ENCODE results near the gene DOCK1. TPM values are rescaled to one million over a fixed set of nuclear protein-coding genes. Genes with fewer than 3 reads are reported as not detected.

Gene DOCK1
- total and polyA plus RNA-seq, 4 donors: 10.9 to 82.6 (median 43.3) TPM

DNA sequence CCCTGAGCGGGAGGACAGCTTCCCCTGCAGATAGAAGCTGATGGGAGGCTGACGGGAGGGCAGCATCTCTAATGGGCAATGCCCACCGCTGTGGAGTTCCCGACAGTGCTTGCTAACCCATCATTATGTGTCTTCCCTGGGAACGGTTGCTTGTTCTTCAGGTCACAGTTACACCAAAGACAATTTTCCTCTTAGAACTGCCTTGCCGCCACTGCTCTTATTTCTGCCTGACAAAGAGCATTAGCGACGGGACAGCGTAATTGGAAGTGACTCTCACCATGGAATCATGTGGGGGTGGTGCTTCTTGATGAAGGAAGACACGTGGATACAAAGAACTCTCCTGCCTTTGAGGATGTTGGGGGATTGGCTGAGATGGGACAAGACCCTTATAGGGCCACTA lies 562.6 kb downstream of the DOCK1 start:
- 83 to 84% methylated on average over 10 of the region's 10 CpGs for WGBS, 2 donors
- no peaks in the 10 kb centered on the region for H3K36me3 ChIP-seq (ENCODE audit: control insufficient read depth in 1 of 2, insufficient read depth in 2 of 2, low read length in 1 of 2)
- intact Hi-C loops (cut with DNase I): no loop called here
- ATAC-seq (ENCODE audit: low FRiP score): no peak
- no peaks in the 10 kb centered on the region for H3K4me1 ChIP-seq (ENCODE audit: control insufficient read depth in 1 of 2, insufficient read depth in 2 of 2, low read length in 2 of 2)
- no peak overlapping the region for H3K27ac ChIP-seq (ENCODE audit: low read depth in 1 of 2, low read length in 2 of 2)
- no peak for DNase-seq
- no peaks in the 10 kb centered on the region for H3K27me3 ChIP-seq (ENCODE audit: control insufficient read depth in 1 of 2, insufficient read depth in 2 of 2, low read length in 1 of 2)
- H3K9me3 ChIP-seq (ENCODE audit: control insufficient read depth, low read length): no peaks in the 10 kb centered on the region
- H3K4me3 ChIP-seq (ENCODE audit: low read length in 2 of 2): no peak overlapping the region

DNA sequence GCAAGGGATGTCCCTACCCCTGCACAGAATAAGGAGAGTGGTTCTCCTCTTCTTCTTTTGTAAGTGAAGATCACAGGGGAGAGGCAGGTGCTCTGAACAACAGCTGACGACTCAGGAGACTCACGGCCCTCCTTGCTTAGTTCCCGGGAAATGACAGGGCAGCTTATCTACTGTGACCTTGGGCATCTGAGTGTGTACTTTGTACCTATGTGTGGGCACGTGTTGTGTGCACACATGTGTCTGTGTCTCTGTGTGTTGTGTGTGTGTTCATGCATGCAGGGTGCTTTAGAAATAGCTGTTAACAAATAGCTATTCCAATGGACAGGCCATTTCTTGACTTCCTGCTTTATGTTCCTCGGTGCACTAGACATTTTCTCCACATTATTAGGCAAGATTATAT lies 563.4 kb downstream of the DOCK1 start:
- intact Hi-C loops (cut with DNase I): no loop called here
- no peak overlapping the region for H3K4me3 ChIP-seq (ENCODE audit: low read length in 2 of 2)
- no peak for DNase-seq
- ATAC-seq (ENCODE audit: low FRiP score): no peak
- no peaks in the 10 kb centered on the region for H3K36me3 ChIP-seq (ENCODE audit: control insufficient read depth in 1 of 2, insufficient read depth in 2 of 2, low read length in 1 of 2)
- no peaks in the 10 kb centered on the region for H3K27me3 ChIP-seq (ENCODE audit: control insufficient read depth in 1 of 2, insufficient read depth in 2 of 2, low read length in 1 of 2)
- no peaks in the 10 kb centered on the region for H3K4me1 ChIP-seq (ENCODE audit: control insufficient read depth in 1 of 2, insufficient read depth in 2 of 2, low read length in 2 of 2)
- H3K9me3 ChIP-seq (ENCODE audit: control insufficient read depth, low read length): no peaks in the 10 kb centered on the region
- no peak overlapping the region for H3K27ac ChIP-seq (ENCODE audit: low read depth in 1 of 2, low read length in 2 of 2)
- 76 to 77% methylated on average over 5 of the region's 5 CpGs for WGBS, 2 donors

DNA sequence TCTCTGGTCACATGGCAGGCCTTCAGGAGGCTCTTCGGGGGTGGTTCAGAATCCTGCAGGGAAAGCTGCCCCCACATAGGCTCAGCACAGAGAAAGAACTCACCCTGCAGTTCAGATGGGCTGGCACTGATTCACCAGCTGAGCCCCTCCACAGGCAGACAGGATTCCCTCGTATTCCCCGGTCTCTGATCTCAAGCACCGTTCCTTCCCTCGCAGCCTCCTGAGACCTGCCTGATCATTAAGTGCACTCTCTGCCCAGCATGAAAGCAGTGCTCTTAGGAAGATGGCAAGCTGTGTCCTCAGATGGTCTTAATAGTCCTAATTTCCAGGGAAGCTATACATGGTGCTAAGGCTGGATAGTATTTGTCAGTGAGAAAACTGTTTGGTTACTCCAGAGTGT lies 565.7 kb downstream of the DOCK1 start:
- DNase-seq: no peak
- no peak for ATAC-seq (ENCODE audit: low FRiP score)
- Histone ChIP-seq H3K27ac (ENCODE audit: low read depth in 1 of 2, low read length in 2 of 2) (no peak overlapping the region), H3K36me3 (ENCODE audit: control insufficient read depth in 1 of 2, insufficient read depth in 2 of 2, low read length in 1 of 2) (no peaks in the 10 kb centered on the region), H3K27me3 (ENCODE audit: control insufficient read depth in 1 of 2, insufficient read depth in 2 of 2, low read length in 1 of 2) (no peaks in the 10 kb centered on the region), H3K9me3 (ENCODE audit: control insufficient read depth, low read length) (no peaks in the 10 kb centered on the region), H3K4me1 (ENCODE audit: control insufficient read depth in 1 of 2, insufficient read depth in 2 of 2, low read length in 2 of 2) (no peaks in the 10 kb centered on the region), H3K4me3 (ENCODE audit: low read length in 2 of 2) (no peak overlapping the region)
- WGBS, 2 donors: 80 to 82% methylated on average over 5 of the region's 5 CpGs
- intact Hi-C loops (cut with DNase I): no loop called here

DNA sequence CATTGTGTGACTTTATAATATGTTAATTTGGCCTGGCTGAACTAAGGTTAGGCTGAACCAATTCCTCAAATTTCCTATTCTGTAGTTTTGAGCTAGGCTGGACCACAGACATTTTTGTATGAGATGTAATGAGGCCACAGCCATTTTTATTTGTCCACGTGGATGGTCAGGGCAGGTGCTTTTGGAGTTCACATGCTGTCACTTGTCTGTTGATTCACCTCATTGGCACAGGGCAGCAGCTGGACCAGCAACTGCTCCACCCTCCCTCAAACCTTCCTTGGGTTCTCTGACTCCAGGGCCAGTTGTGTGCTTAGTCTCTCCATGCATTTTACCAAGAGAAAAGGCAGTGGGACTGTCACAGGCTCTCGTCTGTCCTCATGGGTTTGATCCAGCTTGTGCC lies 567.7 kb downstream of the DOCK1 start:
- H3K27ac ChIP-seq (ENCODE audit: low read depth in 1 of 2, low read length in 2 of 2): no peak overlapping the region
- 56 to 57% methylated on average over 2 of the region's 2 CpGs for WGBS, 2 donors
- H3K27me3 ChIP-seq (ENCODE audit: control insufficient read depth in 1 of 2, insufficient read depth in 2 of 2, low read length in 1 of 2): no peaks in the 10 kb centered on the region
- no peaks in the 10 kb centered on the region for H3K4me1 ChIP-seq (ENCODE audit: control insufficient read depth in 1 of 2, insufficient read depth in 2 of 2, low read length in 2 of 2)
- no peak for ATAC-seq (ENCODE audit: low FRiP score)
- H3K36me3 ChIP-seq (ENCODE audit: control insufficient read depth in 1 of 2, insufficient read depth in 2 of 2, low read length in 1 of 2): no peaks in the 10 kb centered on the region
- H3K4me3 ChIP-seq (ENCODE audit: low read length in 2 of 2): no peak overlapping the region
- intact Hi-C loops (cut with DNase I): no loop called here
- H3K9me3 ChIP-seq (ENCODE audit: control insufficient read depth, low read length): no peaks in the 10 kb centered on the region
- no peak for DNase-seq

DNA sequence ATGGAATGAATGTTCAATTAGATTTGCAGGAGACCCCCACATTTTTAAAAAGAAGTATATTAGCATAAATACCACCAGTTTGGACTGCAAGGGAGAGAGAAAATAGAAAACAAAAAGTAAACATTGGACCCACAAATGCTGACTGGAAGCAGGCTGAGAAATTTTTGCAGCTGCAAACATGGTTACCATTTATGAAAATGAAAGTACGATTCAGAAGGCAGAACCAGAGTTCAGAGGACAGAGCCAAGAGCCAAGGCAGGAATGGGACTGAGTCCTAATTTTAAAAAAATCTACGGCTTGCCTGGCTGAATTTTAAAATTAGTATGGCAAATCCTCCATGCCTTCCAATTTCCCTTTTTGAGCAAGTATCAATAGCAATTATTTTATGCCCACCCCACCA lies 569.3 kb downstream of the DOCK1 start:
- no peak for ATAC-seq (ENCODE audit: low FRiP score)

DNA sequence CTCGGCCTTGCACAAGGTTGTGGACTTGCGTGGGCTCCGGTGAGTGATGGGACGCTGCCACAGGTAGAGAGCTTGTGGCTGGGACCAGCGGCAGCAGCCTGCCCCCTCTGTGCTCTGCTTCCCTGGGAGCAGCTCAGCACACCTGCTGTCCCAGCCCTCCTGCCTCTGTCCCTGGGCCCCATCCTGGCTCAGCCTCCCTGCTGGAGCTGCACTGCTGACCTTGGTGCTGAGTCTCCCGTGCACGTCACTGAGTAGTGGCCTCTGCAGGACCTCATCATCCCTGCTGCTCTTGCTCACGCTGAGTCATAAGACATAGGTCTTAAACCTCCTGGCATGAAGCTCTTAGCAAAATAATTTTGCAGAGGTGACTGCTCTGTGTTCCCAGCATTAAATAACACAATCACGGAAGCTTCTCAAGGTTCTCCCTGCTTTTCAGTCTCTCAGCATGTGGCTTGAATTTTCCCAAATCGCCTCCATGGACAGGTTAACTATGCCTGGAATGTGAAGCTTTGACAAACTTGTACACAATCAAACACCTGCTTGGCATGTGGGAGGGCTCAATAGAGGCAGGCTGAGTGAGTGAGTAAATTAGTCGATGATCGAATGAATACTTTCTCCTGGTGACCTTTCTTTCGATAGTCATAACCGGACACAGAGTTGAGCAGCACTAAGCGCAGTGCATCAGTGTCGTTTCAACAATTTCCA lies 580.1 kb downstream of the DOCK1 start:
- ATAC-seq (ENCODE audit: low FRiP score) (no peak), DNase-seq (no peak)
- no peaks in the 10 kb centered on the region for H3K36me3 ChIP-seq (ENCODE audit: control insufficient read depth in 1 of 2, insufficient read depth in 2 of 2, low read length in 1 of 2)
- intact Hi-C loops (cut with DNase I): no loop called here
- H3K27me3 ChIP-seq (ENCODE audit: control insufficient read depth in 1 of 2, insufficient read depth in 2 of 2, low read length in 1 of 2): no peaks in the 10 kb centered on the region
- 67 to 68% methylated on average over 16 of the region's 16 CpGs for WGBS, 2 donors
- H3K9me3 ChIP-seq (ENCODE audit: control insufficient read depth, low read length): no peaks in the 10 kb centered on the region
- H3K4me3 ChIP-seq (ENCODE audit: low read length in 2 of 2): no peak overlapping the region
- no peak overlapping the region for H3K27ac ChIP-seq (ENCODE audit: low read depth in 1 of 2, low read length in 2 of 2)
- no peaks in the 10 kb centered on the region for H3K4me1 ChIP-seq (ENCODE audit: control insufficient read depth in 1 of 2, insufficient read depth in 2 of 2, low read length in 2 of 2)

More for the DNA sequence above, 569.3 kb downstream of the DOCK1 start:
- Histone ChIP-seq H3K27ac (ENCODE audit: low read depth in 1 of 2, low read length in 2 of 2) (no peak overlapping the region), H3K36me3 (ENCODE audit: control insufficient read depth in 1 of 2, insufficient read depth in 2 of 2, low read length in 1 of 2) (no peaks in the 10 kb centered on the region), H3K4me1 (ENCODE audit: control insufficient read depth in 1 of 2, insufficient read depth in 2 of 2, low read length in 2 of 2) (no peaks in the 10 kb centered on the region), H3K27me3 (ENCODE audit: control insufficient read depth in 1 of 2, insufficient read depth in 2 of 2, low read length in 1 of 2) (no peaks in the 10 kb centered on the region), H3K4me3 (ENCODE audit: low read length in 2 of 2) (no peak overlapping the region), H3K9me3 (ENCODE audit: control insufficient read depth, low read length) (no peaks in the 10 kb centered on the region)
- intact Hi-C loops (cut with DNase I): no loop called here
- WGBS, 2 donors: 47 to 55% methylated on average over 2 of the region's 2 CpGs
- DNase-seq: no peak

DNA sequence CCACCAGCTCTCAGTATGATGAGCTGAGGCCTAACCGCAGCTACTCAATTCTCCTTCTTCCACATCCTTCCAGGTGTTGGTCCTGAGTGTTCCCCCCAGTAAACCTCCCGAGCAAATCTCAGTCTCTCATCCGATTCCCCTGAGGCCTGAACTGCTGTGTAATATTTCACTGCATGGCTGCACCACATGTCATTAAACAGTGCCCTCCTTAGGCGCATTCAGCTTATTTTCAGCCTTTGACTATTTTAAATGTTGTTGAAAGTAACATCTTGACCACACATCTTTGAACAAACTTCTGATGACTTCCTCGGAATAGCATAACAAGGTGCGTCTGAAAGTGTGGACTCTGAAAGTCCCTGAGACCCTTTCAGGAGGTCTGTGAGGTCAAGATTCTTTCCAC lies 581.1 kb downstream of the DOCK1 start:
- no peak for DNase-seq
- H3K27me3 ChIP-seq (ENCODE audit: control insufficient read depth in 1 of 2, insufficient read depth in 2 of 2, low read length in 1 of 2): no peaks in the 10 kb centered on the region
- ATAC-seq (ENCODE audit: low FRiP score): no peak
- no peaks in the 10 kb centered on the region for H3K9me3 ChIP-seq (ENCODE audit: control insufficient read depth, low read length)
- WGBS, 2 donors: 70 to 77% methylated on average over 6 of the region's 6 CpGs
- no peak overlapping the region for H3K27ac ChIP-seq (ENCODE audit: low read depth in 1 of 2, low read length in 2 of 2)
- no peaks in the 10 kb centered on the region for H3K4me1 ChIP-seq (ENCODE audit: control insufficient read depth in 1 of 2, insufficient read depth in 2 of 2, low read length in 2 of 2)
- intact Hi-C loops (cut with DNase I): no loop called here
- no peak overlapping the region for H3K4me3 ChIP-seq (ENCODE audit: low read length in 2 of 2)
- H3K36me3 ChIP-seq (ENCODE audit: control insufficient read depth in 1 of 2, insufficient read depth in 2 of 2, low read length in 1 of 2): no peaks in the 10 kb centered on the region

DNA sequence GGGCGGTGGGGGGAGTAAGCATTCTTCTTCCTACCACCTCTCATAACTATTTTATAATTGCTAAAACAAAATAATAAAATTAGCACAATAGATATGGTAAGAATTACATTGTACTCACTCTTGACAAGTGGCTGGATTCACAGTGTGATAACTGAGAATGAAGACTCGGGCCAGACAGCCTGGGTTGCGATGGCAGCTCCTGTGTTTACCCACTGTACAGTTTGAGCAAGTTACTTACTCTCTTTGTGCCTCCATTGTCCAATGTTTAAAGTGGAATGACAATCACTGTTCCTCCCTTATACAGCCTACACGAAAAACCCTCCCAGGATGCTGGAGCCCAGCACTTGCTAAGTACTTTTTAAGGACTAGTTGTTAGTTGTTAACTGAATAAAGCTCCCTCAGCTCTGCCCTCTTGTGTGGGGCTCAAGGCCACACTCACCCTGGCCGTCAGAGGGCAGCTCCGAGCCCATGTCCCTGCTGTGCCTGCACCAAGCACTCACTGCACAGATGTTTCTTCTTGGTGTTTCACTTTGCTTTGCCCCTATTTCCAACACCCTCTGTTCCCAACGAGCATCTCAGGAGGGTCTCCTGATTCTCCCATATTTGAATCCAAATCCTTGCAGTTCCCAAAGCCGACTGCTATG lies 587.5 kb downstream of the DOCK1 start:
- no peaks in the 10 kb centered on the region for H3K27me3 ChIP-seq (ENCODE audit: control insufficient read depth in 1 of 2, insufficient read depth in 2 of 2, low read length in 1 of 2)
- no peaks in the 10 kb centered on the region for H3K36me3 ChIP-seq (ENCODE audit: control insufficient read depth in 1 of 2, insufficient read depth in 2 of 2, low read length in 1 of 2)
- intact Hi-C loops (cut with DNase I): no loop called here
- ATAC-seq (ENCODE audit: low FRiP score) (no peak), DNase-seq (no peak)
- WGBS, 2 donors: 63 to 65% methylated on average over 8 of the region's 8 CpGs
- H3K27ac ChIP-seq (ENCODE audit: low read depth in 1 of 2, low read length in 2 of 2): no peak overlapping the region
- H3K4me1 ChIP-seq (ENCODE audit: control insufficient read depth in 1 of 2, insufficient read depth in 2 of 2, low read length in 2 of 2): no peaks in the 10 kb centered on the region
- no peaks in the 10 kb centered on the region for H3K9me3 ChIP-seq (ENCODE audit: control insufficient read depth, low read length)
- H3K4me3 ChIP-seq (ENCODE audit: low read length in 2 of 2): no peak overlapping the region

DNA sequence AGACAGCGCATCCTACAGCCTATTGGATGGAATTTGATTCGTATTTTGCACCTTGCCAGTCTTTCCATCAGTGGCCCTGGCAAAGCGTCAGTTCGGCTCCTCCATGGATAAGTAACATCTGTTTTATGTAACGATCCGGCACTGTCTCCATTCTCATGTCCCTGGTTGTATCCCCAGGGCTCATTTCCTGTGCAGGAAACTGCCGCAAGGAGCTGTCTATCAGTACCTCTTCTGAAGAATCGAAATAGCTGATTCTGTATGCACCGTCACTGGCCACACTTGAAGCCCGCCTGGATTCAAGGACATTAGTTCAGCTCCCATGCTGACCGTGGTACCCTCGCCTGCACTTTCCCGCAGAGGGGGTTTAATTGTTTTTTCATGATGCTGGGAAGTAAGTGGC lies 590.8 kb downstream of the DOCK1 start:
- no peak overlapping the region for H3K27ac ChIP-seq (ENCODE audit: low read depth in 1 of 2, low read length in 2 of 2)
- 61 to 62% methylated on average over 13 of the region's 13 CpGs for WGBS, 2 donors
- no peaks in the 10 kb centered on the region for H3K27me3 ChIP-seq (ENCODE audit: control insufficient read depth in 1 of 2, insufficient read depth in 2 of 2, low read length in 1 of 2)
- no peaks in the 10 kb centered on the region for H3K9me3 ChIP-seq (ENCODE audit: control insufficient read depth, low read length)
- H3K4me1 ChIP-seq (ENCODE audit: control insufficient read depth in 1 of 2, insufficient read depth in 2 of 2, low read length in 2 of 2): no peaks in the 10 kb centered on the region
- intact Hi-C loops (cut with DNase I): no loop called here
- no peak for ATAC-seq (ENCODE audit: low FRiP score)
- no peak overlapping the region for H3K4me3 ChIP-seq (ENCODE audit: low read length in 2 of 2)
- no peak for DNase-seq
- no peaks in the 10 kb centered on the region for H3K36me3 ChIP-seq (ENCODE audit: control insufficient read depth in 1 of 2, insufficient read depth in 2 of 2, low read length in 1 of 2)
